Measurements from ENCODE around the gene WNT3. TPM values are rescaled to one million over a fixed set of nuclear protein-coding genes. Genes with fewer than 3 reads are reported as not detected.
A peak's percentile ranks its signal among the peaks of the same experiment; 100 is the strongest.

WNT3 gene
- total and polyA plus RNA-seq, 2 donors (not counting 3 experiments of a cell fraction or from before 2014, with no cell fraction given) = 1.4 to 2.1 TPM

- Histone ChIP-seq H3K27ac (ENCODE audit: insufficient read depth, low read depth, low read length) (no peak overlapping the region), H3K4me1 (ENCODE audit: control insufficient read depth, extremely low read depth, insufficient read depth, low read length) (peaks cover 10% of the 10 kb centered on the region), H3K4me2 (ENCODE audit: insufficient read depth, low read length) (peak overlapping the region; percentile 18), H4K20me1 (replicated peaks; ENCODE audit: control insufficient read depth, extremely low read depth, insufficient read depth, low read length) (no peaks in the 10 kb centered on the region), H3K9me1 (replicated peaks; ENCODE audit: control insufficient read depth, extremely low read depth, insufficient read depth, low read length) (no peaks in the 10 kb centered on the region), H3K9ac (replicated peaks; ENCODE audit: extremely low read depth, insufficient read depth, low read length) (no peak overlapping the region), H2AFZ (ENCODE audit: low read depth, low read length) (no peak overlapping the region), H3K9me3 (replicated peaks; ENCODE audit: control insufficient read depth, insufficient read depth, low read length) (no peaks in the 10 kb centered on the region), H3K27me3 (ENCODE audit: control insufficient read depth in 2 of 2, insufficient read depth in 2 of 2, low read length in 2 of 2) (no peaks in the 10 kb centered on the region), H3K36me3 (ENCODE audit: control insufficient read depth in 2 of 2, extremely low read depth in 1 of 2, insufficient read depth in 2 of 2, low read length in 2 of 2) (no peaks in the 10 kb centered on the region), H3K4me3 (replicated peaks in 1 of 3; ENCODE audit: insufficient read depth in 1 of 3, low read depth in 1 of 3, low read length in 3 of 3) (no peak overlapping the region), H3K79me2 (ENCODE audit: control insufficient read depth, insufficient read depth, low read length) (no peaks in the 10 kb centered on the region)
- FAIRE-seq (no peak), DNase-seq (ENCODE audit: low read depth, low spot score) (no peak)
- ChIA-PET POLR2A (no interaction called here), CTCF (interaction anchor here (1.1 to 1.2 kb wide), 2 partner anchors 55 to 61 kb away, joined by 3 read pairs; no protein-coding TSS in a partner anchor)
- intact Hi-C loops (cut with micrococcal nuclease) = loop anchor here (10.0 kb wide), 1 partner anchor 105 kb away; no protein-coding TSS in a partner anchor
- dilution Hi-C loops (cut with MboI; ENCODE audit: extremely low pct_ligation_motif_present, low sequenced_read_pairs) = no loop called here
- TF ChIP-seq POLR2AphosphoS5 (IDR thresholded peaks at IDR 0.05; ENCODE audit: insufficient read depth, low read depth, low read length) = no peak
- TF ChIP-seq POLR2A (IDR thresholded peaks at IDR 0.05; ENCODE audit: low read depth, low read length) = no peak
- TF ChIP-seq GATA2 (IDR thresholded peaks at IDR 0.05; ENCODE audit: insufficient read depth, insufficient read length, low read depth, low read length) = no peak
- no peak for TF ChIP-seq JUN (IDR thresholded peaks at IDR 0.05; ENCODE audit: borderline replicate concordance, insufficient read depth, insufficient read length, low read depth)
- no peak for TF ChIP-seq MYC (IDR thresholded peaks at IDR 0.05; ENCODE audit: low read depth, low read length)
- no peak for TF ChIP-seq FOS (IDR thresholded peaks at IDR 0.05; ENCODE audit: borderline replicate concordance, insufficient read depth, low read length)
- TF ChIP-seq EZH2 (IDR thresholded peaks at IDR 0.05; ENCODE audit: borderline replicate concordance, low read depth, low read length, severe bottlenecking) = no peak
- no peak for TF ChIP-seq MAX (IDR thresholded peaks at IDR 0.05; ENCODE audit: insufficient read depth, insufficient read length)
- TF ChIP-seq CTCF (IDR thresholded peaks at IDR 0.05; ENCODE audit: extremely low read depth in 1 of 2, insufficient read depth in 1 of 2, low read depth in 1 of 2, low read length in 2 of 2) = no peak
- no TSS peak for BruUV-seq (replicated peaks)
Observed at GRCh38 chr17:46719891-46720290, 98.6 kb downstream of the WNT3 start.

Measured in endothelial cell of umbilical vein (primary cell).